ENCODE measurements around the gene HOXB2. TPM values are rescaled to one million over a fixed set of nuclear protein-coding genes. Genes with fewer than 3 reads are reported as not detected.

HOXB2 gene
- total RNA-seq, 1 donor from 2014 or later: 0.51 TPM

- no peak for DNase-seq (ENCODE audit: low read depth in 2 of 2)
Observed at GRCh38 chr17:48565925-48566710, 21.2 kb upstream of the HOXB2 start.

- DNase-seq (ENCODE audit: low read depth in 2 of 2): no peak
Observed at GRCh38 chr17:48565022-48565554, 20.2 kb upstream of the HOXB2 start.

GRCh38 chr17:48564188-48565021 lies 19.5 kb upstream of the HOXB2 start:
- DNase-seq (ENCODE audit: low read depth in 2 of 2): peak in 1 of 2 donors; percentile 56

- DNase-seq (ENCODE audit: low read depth in 2 of 2): no peak
Observed at GRCh38 chr17:48563867-48564187, 18.9 kb upstream of the HOXB2 start.

GRCh38 chr17:48563385-48563838 lies 18.5 kb upstream of the HOXB2 start:
- no peak for DNase-seq (ENCODE audit: low read depth in 2 of 2)

- DNase-seq (ENCODE audit: low read depth in 2 of 2): no peak
Observed at GRCh38 chr17:48562934-48563333, 18.0 kb upstream of the HOXB2 start.

GRCh38 chr17:48561884-48562810 lies 17.2 kb upstream of the HOXB2 start:
- DNase-seq (ENCODE audit: low read depth in 2 of 2): no peak

GRCh38 chr17:48559840-48560817 lies 15.2 kb upstream of the HOXB2 start:
- DNase-seq (ENCODE audit: low read depth in 2 of 2): no peak

GRCh38 chr17:48559122-48559839 lies 14.4 kb upstream of the HOXB2 start:
- no peak for DNase-seq (ENCODE audit: low read depth in 2 of 2)

GRCh38 chr17:48558831-48559121 lies 13.9 kb upstream of the HOXB2 start:
- DNase-seq (ENCODE audit: low read depth in 2 of 2): no peak

GRCh38 chr17:48558057-48558830 lies 13.3 kb upstream of the HOXB2 start:
- DNase-seq (ENCODE audit: low read depth in 2 of 2): no peak

GRCh38 chr17:48556576-48557401 lies 11.9 kb upstream of the HOXB2 start:
- peak in 1 of 2 donors; percentile 31 for DNase-seq (ENCODE audit: low read depth in 2 of 2)

- no peak for DNase-seq (ENCODE audit: low read depth in 2 of 2)
Observed at GRCh38 chr17:48556229-48556575, 11.3 kb upstream of the HOXB2 start.

GRCh38 chr17:48555258-48556228 lies 10.6 kb upstream of the HOXB2 start:
- DNase-seq (ENCODE audit: low read depth in 2 of 2): peak in 1 of 2 donors; percentile 59

GRCh38 chr17:48554412-48555257 lies 9.7 kb upstream of the HOXB2 start:
- DNase-seq (ENCODE audit: low read depth in 2 of 2): no peak

GRCh38 chr17:48553826-48554225 lies 8.9 kb upstream of the HOXB2 start:
- no peak for DNase-seq (ENCODE audit: low read depth in 2 of 2)

All from dermis microvascular lymphatic vessel endothelial cell (primary cell).